ENCODE measurements around the gene SLC38A4.

GRCh38 chr12:46770501-46771183 is 55.2 kb downstream of the SLC38A4 start:
- TF ChIP-seq EZH2 (IDR thresholded peaks at IDR 0.05), result no peak
- TF ChIP-seq POLR2AphosphoS5 (IDR thresholded peaks at IDR 0.05; ENCODE audit: borderline replicate concordance, low read depth, low read length), result no peak
- no peak for TF ChIP-seq FOXP2 (optimal IDR thresholded peaks at IDR 0.05; ENCODE audit: control extremely low read depth, extremely low read length, insufficient read depth)

Measured in SK-N-MC (cell line).